Hematopoietic multipotent progenitor cell treated with erythropoietin and hydrocortisone succinate and interleukin-3 and kit ligand, for 15 days (in vitro differentiated cells): ENCODE data around the gene C3orf18.

ENCODE experiments used
- DNase-seq: peaks from one replicate; pipeline ENCODE4 v3.0.0-alpha.2; 2015; ENCODE audit warnings: low spot score

C3orf18 gene

GRCh38 chr3:50603261-50604109 is 35.9 kb upstream of the C3orf18 start:
- no peak for DNase-seq

GRCh38 chr3:50602595-50603191 is 35.1 kb upstream of the C3orf18 start:
- no peak for DNase-seq

- peak; percentile 93 for DNase-seq
These were observed 33.5 kb upstream of the C3orf18 start for GRCh38 chr3:50600841-50601591.

- peak; percentile 60 for DNase-seq
These were observed 32.7 kb upstream of the C3orf18 start for GRCh38 chr3:50600141-50600753.

GRCh38 chr3:50599716-50600118 is 32.2 kb upstream of the C3orf18 start:
- no peak for DNase-seq

- DNase-seq = no peak
These were observed 31.7 kb upstream of the C3orf18 start for GRCh38 chr3:50599115-50599715.

- no peak for DNase-seq
These were observed 26.8 kb upstream of the C3orf18 start for GRCh38 chr3:50594253-50594785.

- DNase-seq = peak; percentile 61
These were observed 25.0 kb upstream of the C3orf18 start for GRCh38 chr3:50592568-50592967.

GRCh38 chr3:50591196-50591741 is 23.7 kb upstream of the C3orf18 start:
- no peak for DNase-seq

- DNase-seq = peak; percentile 63
These were observed 21.3 kb upstream of the C3orf18 start for GRCh38 chr3:50588759-50589433.

GRCh38 chr3:50587806-50588758 is 20.5 kb upstream of the C3orf18 start:
- DNase-seq = no peak

GRCh38 chr3:50587373-50587772 is 19.8 kb upstream of the C3orf18 start:
- no peak for DNase-seq

GRCh38 chr3:50586763-50587070 is 19.2 kb upstream of the C3orf18 start:
- DNase-seq = no peak

- DNase-seq = no peak
These were observed 18.6 kb upstream of the C3orf18 start for GRCh38 chr3:50585919-50586762.

GRCh38 chr3:50584391-50584790 is 16.8 kb upstream of the C3orf18 start:
- no peak for DNase-seq

- no peak for DNase-seq
These were observed 16.4 kb upstream of the C3orf18 start for GRCh38 chr3:50583897-50584296.

- DNase-seq = no peak
These were observed 14.5 kb upstream of the C3orf18 start for GRCh38 chr3:50582083-50582482.

GRCh38 chr3:50581459-50581842 is 13.9 kb upstream of the C3orf18 start:
- no peak for DNase-seq
